BLaER1 treated with 17β-estradiol and CSF1 and Interleukin-3, amounts not matched to agents 10 nM and 100 nM (cell line): Measurements from ENCODE around the gene PRTG.
A peak's percentile ranks its signal among the peaks of the same experiment; 100 is the strongest.
"Not testable (repeated sequence)": the region's sequence is repeated elsewhere in the genome, so short reads cannot be mapped to it uniquely, and the experiment has no call there.

ENCODE experiments used
- H3K27ac ChIP-seq, 11 experiments: shearing (Covaris generic); formaldehyde crosslinking; 2 replicates each; pipeline ENCODE4 v1.8.1; 2022
- H3K27me3 ChIP-seq, 11 experiments: shearing (Covaris generic); formaldehyde crosslinking; 2 replicates each; pipeline ENCODE4 v1.8.1; 2022
- H3K36me3 ChIP-seq, 11 experiments: shearing (Covaris generic); formaldehyde crosslinking; 2 replicates each; pipeline ENCODE4 v1.8.1; 2022
- H3K4me1 ChIP-seq, 10 experiments: shearing (Covaris generic); formaldehyde crosslinking; 2 replicates each; pipeline ENCODE4 v1.8.1; 2022
- H3K4me2 ChIP-seq, 11 experiments: shearing (Covaris generic); formaldehyde crosslinking; 2 replicates each; pipeline ENCODE4 v1.8.1; 2022
- H3K4me3 ChIP-seq, 10 experiments: shearing (Covaris generic); formaldehyde crosslinking; 2 replicates each; pipeline ENCODE4 v1.8.1; 2022
- H3K9ac ChIP-seq, 11 experiments: shearing (Covaris generic); formaldehyde crosslinking; 2 replicates each; pipeline ENCODE4 v1.8.1; 2022
- H3K9me3 ChIP-seq, 11 experiments: shearing (Covaris generic); formaldehyde crosslinking; replicated peaks in 1 of 11; 2 replicates each; pipeline ENCODE4 v1.8.1; 2022
- H4K20me1 ChIP-seq, 11 experiments: shearing (Covaris generic); formaldehyde crosslinking; 2 replicates each; pipeline ENCODE4 v1.8.1; 2022
- Cebpa-rat ChIP-seq, 11 experiments: shearing (Covaris generic); IDR thresholded peaks; 2 replicates each; pipeline ENCODE4 v1.8.1; 2022

The PRTG gene

GRCh38 chr15:55708720-55709119 lies 34.2 kb downstream of the PRTG start:
- Histone ChIP-seq H3K9ac (no peak overlapping the region), H3K4me2 (no peak overlapping the region), H3K36me3 (no peaks in the 10 kb centered on the region)

GRCh38 chr15:55707951-55708350 lies 35.0 kb downstream of the PRTG start:
- TF ChIP-seq Cebpa-rat (IDR thresholded peaks at IDR 0.05), result no peak
- Histone ChIP-seq H3K4me1 (peaks cover 0 to 11% (median 0%) of the 10 kb centered on the region in 10 experiments; a peak in 6 of 20 replicates), H3K27me3 (no peaks in the 10 kb centered on the region), H3K36me3 (no peaks in the 10 kb centered on the region), H4K20me1 (no peaks in the 10 kb centered on the region), H3K4me3 (no peak overlapping the region), H3K9me3 (no peaks in the 10 kb centered on the region), H3K27ac (no peak overlapping the region), H3K9ac (no peak overlapping the region), H3K4me2 (no peak overlapping the region)

More at GRCh38 chr15:55708720-55709119, 34.2 kb downstream of the PRTG start:
- H4K20me1 ChIP-seq, result no peaks in the 10 kb centered on the region
- no peak overlapping the region for H3K4me3 ChIP-seq
- no peak overlapping the region for H3K27ac ChIP-seq
- H3K4me1 ChIP-seq, result peaks cover 0 to 5% (median 0%) of the 10 kb centered on the region in 10 experiments; a peak in 6 of 20 replicates
- H3K9me3 ChIP-seq, result no peaks in the 10 kb centered on the region
- no peaks in the 10 kb centered on the region for H3K27me3 ChIP-seq
- no peak for TF ChIP-seq Cebpa-rat (IDR thresholded peaks at IDR 0.05)

GRCh38 chr15:55707518-55707917 lies 35.4 kb downstream of the PRTG start:
- Histone ChIP-seq H3K9ac (no peak overlapping the region), H3K27me3 (no peaks in the 10 kb centered on the region), H3K9me3 (no peaks in the 10 kb centered on the region), H3K4me1 (peaks cover 0 to 11% (median 0%) of the 10 kb centered on the region in 10 experiments; a peak in 6 of 20 replicates), H3K4me2 (no peak overlapping the region), H4K20me1 (no peaks in the 10 kb centered on the region), H3K27ac (no peak overlapping the region), H3K36me3 (no peaks in the 10 kb centered on the region), H3K4me3 (no peak overlapping the region)
- no peak for TF ChIP-seq Cebpa-rat (IDR thresholded peaks at IDR 0.05)

- Histone ChIP-seq H3K9me3 (no peaks in the 10 kb centered on the region), H3K36me3 (no peaks in the 10 kb centered on the region), H3K4me2 (peak overlapping the region in 1 of 11 experiments; percentile 21; a peak in 3 of 22 replicates), H3K4me1 (peaks cover 0 to 11% (median 0%) of the 10 kb centered on the region in 10 experiments; a peak in 6 of 20 replicates), H3K27ac (no peak overlapping the region), H4K20me1 (no peaks in the 10 kb centered on the region), H3K27me3 (no peaks in the 10 kb centered on the region), H3K4me3 (no peak overlapping the region), H3K9ac (no peak overlapping the region)
- no peak for TF ChIP-seq Cebpa-rat (IDR thresholded peaks at IDR 0.05)
These were observed 39.1 kb downstream of the PRTG start for GRCh38 chr15:55703873-55704301.

GRCh38 chr15:55700876-55701275 lies 42.1 kb downstream of the PRTG start:
- Histone ChIP-seq H3K27me3 (no peaks in the 10 kb centered on the region), H3K27ac (no peak overlapping the region), H3K4me3 (no peak overlapping the region), H3K36me3 (no peaks in the 10 kb centered on the region), H3K9ac (no peak overlapping the region), H3K9me3 (no peaks in the 10 kb centered on the region), H4K20me1 (no peaks in the 10 kb centered on the region), H3K4me1 (peaks cover 0 to 11% (median 0%) of the 10 kb centered on the region in 10 experiments; a peak in 6 of 20 replicates), H3K4me2 (no peak overlapping the region)
- TF ChIP-seq Cebpa-rat (IDR thresholded peaks at IDR 0.05), result no peak

- H3K27ac ChIP-seq, result no peak overlapping the region
- H3K4me2 ChIP-seq, result no peak overlapping the region
- H3K36me3 ChIP-seq, result no peaks in the 10 kb centered on the region
- no peaks in the 10 kb centered on the region for H3K9me3 ChIP-seq
- TF ChIP-seq Cebpa-rat (IDR thresholded peaks at IDR 0.05), result no peak
- H3K4me1 ChIP-seq, result peaks cover 0 to 5% (median 0%) of the 10 kb centered on the region in 10 experiments; a peak in 7 of 20 replicates
- H4K20me1 ChIP-seq, result no peaks in the 10 kb centered on the region
- no peak overlapping the region for H3K4me3 ChIP-seq
- H3K27me3 ChIP-seq, result no peaks in the 10 kb centered on the region
- H3K9ac ChIP-seq, result no peak overlapping the region
These were observed 44.3 kb downstream of the PRTG start for GRCh38 chr15:55698653-55699052.

GRCh38 chr15:55696221-55696620 lies 46.7 kb downstream of the PRTG start:
- Histone ChIP-seq H3K9me3 (no peaks in the 10 kb centered on the region), H3K36me3 (no peaks in the 10 kb centered on the region), H3K4me2 (no peak overlapping the region), H3K9ac (no peak overlapping the region), H3K27me3 (no peaks in the 10 kb centered on the region), H4K20me1 (no peaks in the 10 kb centered on the region), H3K4me3 (no peak overlapping the region), H3K27ac (no peak overlapping the region), H3K4me1 (peaks cover 0 to 3% (median 0%) of the 10 kb centered on the region in 10 experiments; a peak in 2 of 20 replicates)
- no peak for TF ChIP-seq Cebpa-rat (IDR thresholded peaks at IDR 0.05)

GRCh38 chr15:55695432-55695831 lies 47.5 kb downstream of the PRTG start:
- Histone ChIP-seq H3K4me1 (peaks cover 0 to 3% (median 0%) of the 10 kb centered on the region in 10 experiments; a peak in 2 of 20 replicates), H4K20me1 (no peaks in the 10 kb centered on the region), H3K9ac (no peak overlapping the region), H3K4me3 (no peak overlapping the region), H3K27ac (no peak overlapping the region), H3K36me3 (no peaks in the 10 kb centered on the region), H3K27me3 (no peaks in the 10 kb centered on the region), H3K4me2 (no peak overlapping the region), H3K9me3 (no peaks in the 10 kb centered on the region)
- TF ChIP-seq Cebpa-rat (IDR thresholded peaks at IDR 0.05), result no peak

GRCh38 chr15:55694652-55695150 lies 48.3 kb downstream of the PRTG start:
- H4K20me1 ChIP-seq, result no peaks in the 10 kb centered on the region
- no peaks in the 10 kb centered on the region for H3K36me3 ChIP-seq
- no peak overlapping the region for H3K9ac ChIP-seq
- TF ChIP-seq Cebpa-rat (IDR thresholded peaks at IDR 0.05), result no peak
- H3K9me3 ChIP-seq, result no peaks in the 10 kb centered on the region
- H3K27ac ChIP-seq, result no peak overlapping the region
- H3K4me3 ChIP-seq, result no peak overlapping the region
- H3K27me3 ChIP-seq, result no peaks in the 10 kb centered on the region
- peaks cover 0 to 3% (median 0%) of the 10 kb centered on the region in 10 experiments; a peak in 2 of 20 replicates for H3K4me1 ChIP-seq
- H3K4me2 ChIP-seq, result no peak overlapping the region

- H3K27ac ChIP-seq, H3K27me3 ChIP-seq, H3K9ac ChIP-seq, H3K36me3 ChIP-seq, H4K20me1 ChIP-seq, H3K4me2 ChIP-seq, H3K4me3 ChIP-seq, H3K4me1 ChIP-seq, H3K9me3 ChIP-seq: not testable (repeated sequence)
These were observed 49.8 kb downstream of the PRTG start for GRCh38 chr15:55693116-55693515.
